ENCODE measurements around the gene TNFSF10. TPM values are rescaled to one million over a fixed set of nuclear protein-coding genes. Genes with fewer than 3 reads are reported as not detected.

The TNFSF10 gene
- total and polyA plus RNA-seq, 12 donors, result 15.3 to 518 (median 56.9) TPM

GRCh38 chr3:172456404-172456803 is 66.8 kb downstream of the TNFSF10 start:
- no peaks in the 10 kb centered on the region for H3K36me3 ChIP-seq (replicated peaks in 1 of 2)
- no peak overlapping the region for H3K4me3 ChIP-seq
- no peak overlapping the region for H3K27ac ChIP-seq
- peaks cover 8% of the 10 kb centered on the region for H3K27me3 ChIP-seq
- no peaks in the 10 kb centered on the region for H3K4me1 ChIP-seq (replicated peaks in 1 of 2)
- no peaks in the 10 kb centered on the region for H3K9me3 ChIP-seq (replicated peaks in 1 of 3)
- TF ChIP-seq POLR2A (IDR thresholded peaks at IDR 0.05), result no peak
- no peak for TF ChIP-seq CTCF (IDR thresholded peaks at IDR 0.05)
- DNase-seq, result no peak
- WGBS, 4 donors, result 75 to 90% (median 84%) methylated on average over 3 of the region's 3 CpGs
- intact Hi-C loops (cut with DNase I), result no loop called here

Small RNAs within 50 kb of the gene (small RNA-seq; reads per million reads assigned to genes)
- 0 to 0.12 reads per million in 2 donors for gene AC007919.1

Other genes starting within 250 kb of the TNFSF10 start
- 1 to 10 TPM in 1 of 9 donors, under 1 TPM in 2, not detected in 6; 0.28 to 1.8 (median 0.35) TPM for gene GHSR, start 75.0 kb downstream of the TNFSF10 start, total RNA-seq
- gene GHSR, start 75.0 kb downstream of the TNFSF10 start, polyA plus RNA-seq, result under 1 TPM in 1 of 3 donors, not detected in 2; 0.24 TPM
- 10 to 100 TPM; 24.2 to 55.3 (median 40.4) TPM for gene NCEH1, start 187.6 kb upstream of the TNFSF10 start, total RNA-seq
- 10 to 100 TPM in 1 of 3 donors, 1 to 10 TPM in 2; 5.8 to 38.5 (median 6.4) TPM for gene NCEH1, start 187.6 kb upstream of the TNFSF10 start, polyA plus RNA-seq
- gene ECT2, start 227.3 kb upstream of the TNFSF10 start, total RNA-seq, result 10 to 100 TPM in 3 of 9 donors, 1 to 10 TPM in 6; 3.1 to 19.7 (median 7.0) TPM
- 1 to 10 TPM; 1.4 to 6.9 (median 1.6) TPM for gene ECT2, start 227.3 kb upstream of the TNFSF10 start, polyA plus RNA-seq

Measured in adrenal gland (tissue), 12 donors.